SIG-M5 treated with dmso at 0.1 percent for 504 hours (cell line): ENCODE data around the gene C2CD2.
A peak's percentile ranks its signal among the peaks of the same experiment; 100 is the strongest.

Experiments
- DNase-seq: peaks from one replicate; lab custom pipeline; 2025; ENCODE audit not compliant: unreplicated experiment; lab: John Stamatoyannopoulos, UW

The C2CD2 gene

DNA sequence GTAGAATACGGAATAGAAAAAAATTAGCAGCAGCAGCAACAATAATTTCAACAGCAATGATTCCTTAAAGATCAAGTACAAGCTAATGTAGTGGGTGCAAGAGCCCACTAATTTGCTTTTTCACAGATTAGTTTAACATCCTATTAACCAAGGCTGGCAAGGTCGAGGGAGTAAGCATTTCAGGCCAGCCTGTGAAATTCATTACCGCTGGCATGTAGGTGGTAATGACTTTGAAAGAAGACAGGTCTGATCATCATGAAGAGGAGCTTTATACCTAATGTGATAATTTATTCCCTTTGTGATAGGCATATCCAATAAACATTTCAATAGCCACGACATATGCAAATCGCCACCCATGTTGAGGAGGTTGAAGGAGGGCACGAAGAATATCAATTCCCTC, 63.5 kb downstream of the C2CD2 start:
- no peak for DNase-seq

GRCh38 chr21:41888749-41889376, 65.0 kb downstream of the C2CD2 start:
- DNase-seq, result no peak

- DNase-seq, result no peak
These were observed 66.2 kb downstream of the C2CD2 start for GRCh38 chr21:41887667-41888066.

GRCh38 chr21:41886328-41886727, 67.5 kb downstream of the C2CD2 start:
- no peak for DNase-seq

DNA sequence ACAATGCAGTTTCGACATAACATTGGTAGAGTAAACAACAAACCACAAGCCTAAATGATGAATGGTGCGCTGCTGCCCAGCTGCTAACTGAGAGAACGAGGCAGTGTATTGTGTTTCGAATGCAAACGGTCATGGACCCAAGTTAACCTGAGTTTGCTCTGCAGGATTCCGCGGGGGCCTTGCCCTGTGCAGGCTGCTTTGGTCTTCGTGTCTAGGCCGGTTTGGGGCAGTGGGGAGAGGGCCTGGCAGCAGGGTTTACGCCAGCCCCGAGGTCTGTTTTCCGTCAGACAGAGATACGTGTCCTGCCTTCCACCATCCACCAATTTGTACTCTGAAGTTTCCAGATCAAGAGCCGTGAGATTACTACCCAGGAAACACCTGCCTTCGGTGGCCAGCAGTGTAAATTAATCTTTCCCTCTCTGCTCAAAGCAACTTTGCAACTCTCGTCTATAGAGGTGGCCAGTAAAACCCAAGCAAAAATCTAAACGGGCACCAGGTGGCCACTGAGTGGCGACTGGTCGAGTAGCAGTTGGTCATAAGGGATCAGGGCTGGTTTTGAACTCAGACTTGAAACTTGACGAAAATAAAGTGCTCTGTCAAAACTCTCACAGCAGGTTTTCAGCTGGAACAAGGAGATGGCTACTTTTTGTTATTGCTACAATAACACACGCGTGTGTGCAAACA, 68.3 kb downstream of the C2CD2 start:
- no peak for DNase-seq

DNA sequence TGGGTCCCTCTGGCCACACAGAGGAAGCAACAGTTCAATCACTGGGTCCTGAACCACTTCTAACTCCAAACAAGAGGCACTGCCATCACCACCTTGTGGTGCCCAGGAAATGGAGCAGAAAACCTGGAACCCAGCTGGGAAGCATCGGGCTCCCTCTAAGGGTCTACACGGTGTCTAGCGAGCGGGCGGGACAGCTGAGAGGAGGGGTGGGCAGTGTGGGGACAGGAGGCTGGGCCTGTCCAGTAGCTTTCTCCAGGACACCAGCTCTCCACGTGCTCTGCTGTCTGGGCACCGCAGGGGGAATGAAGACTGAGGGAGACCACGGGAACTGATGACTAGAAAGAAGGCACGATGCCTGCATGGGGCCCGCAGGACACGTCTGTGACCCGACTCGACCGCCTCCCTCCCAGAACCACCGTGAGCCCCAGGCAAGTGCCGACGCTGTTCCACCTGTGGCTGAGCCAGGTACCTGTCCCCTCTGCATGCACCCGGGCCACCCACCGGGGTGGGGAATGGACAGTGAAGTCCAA, 69.3 kb downstream of the C2CD2 start:
- no peak for DNase-seq

- no peak for DNase-seq
These were observed 70.2 kb downstream of the C2CD2 start for GRCh38 chr21:41883582-41883981.

DNA sequence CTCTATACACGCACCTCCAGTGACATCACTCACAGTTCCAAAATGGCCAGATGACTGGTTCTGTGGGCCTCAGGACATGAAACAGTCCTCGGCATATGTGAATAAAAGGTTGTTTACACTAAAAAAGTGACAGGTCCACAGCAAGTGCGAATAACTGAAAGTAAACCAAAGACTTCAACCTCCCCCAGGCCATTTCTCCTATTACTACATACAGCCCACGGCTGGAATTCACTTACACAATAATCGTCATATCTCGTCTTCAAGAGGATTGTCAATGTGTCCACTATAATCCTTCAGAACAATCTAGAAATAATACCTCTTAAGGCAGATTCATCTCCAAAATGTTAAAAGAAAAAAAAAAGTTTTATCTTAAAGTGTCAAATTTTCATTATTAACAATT, 72.8 kb downstream of the C2CD2 start:
- no peak for DNase-seq

DNA sequence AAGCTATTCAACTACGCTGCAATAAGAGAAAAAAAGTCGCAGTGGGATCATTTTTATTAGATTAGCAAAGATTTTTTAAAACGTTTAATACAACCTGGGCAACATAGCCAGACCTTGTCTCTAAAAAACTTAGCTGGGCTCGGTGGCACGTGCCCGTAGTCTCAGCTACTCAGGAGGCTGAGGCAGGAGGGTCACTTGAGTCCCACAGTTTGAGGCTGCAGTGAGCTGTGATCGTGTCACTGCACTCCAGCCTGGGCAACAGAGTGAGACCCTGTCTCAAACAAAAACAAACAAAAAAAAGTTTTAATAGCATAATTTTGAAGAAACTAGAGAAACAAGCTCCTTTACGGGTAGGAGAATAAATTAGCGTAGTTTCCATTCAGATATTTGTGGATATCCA, 73.7 kb downstream of the C2CD2 start:
- no peak for DNase-seq

GRCh38 chr21:41879190-41879998, 74.4 kb downstream of the C2CD2 start, which contains the start of gene PRDM15:
TSS of gene PRDM15 (minus strand) at chr21:41879344. CDS start at chr21:41860363, 18,981 bp downstream.
- peak; percentile 81 for DNase-seq

GRCh38 chr21:41878831-41879189, 75.0 kb downstream of the C2CD2 start:
- DNase-seq, result peak; percentile 81

DNA sequence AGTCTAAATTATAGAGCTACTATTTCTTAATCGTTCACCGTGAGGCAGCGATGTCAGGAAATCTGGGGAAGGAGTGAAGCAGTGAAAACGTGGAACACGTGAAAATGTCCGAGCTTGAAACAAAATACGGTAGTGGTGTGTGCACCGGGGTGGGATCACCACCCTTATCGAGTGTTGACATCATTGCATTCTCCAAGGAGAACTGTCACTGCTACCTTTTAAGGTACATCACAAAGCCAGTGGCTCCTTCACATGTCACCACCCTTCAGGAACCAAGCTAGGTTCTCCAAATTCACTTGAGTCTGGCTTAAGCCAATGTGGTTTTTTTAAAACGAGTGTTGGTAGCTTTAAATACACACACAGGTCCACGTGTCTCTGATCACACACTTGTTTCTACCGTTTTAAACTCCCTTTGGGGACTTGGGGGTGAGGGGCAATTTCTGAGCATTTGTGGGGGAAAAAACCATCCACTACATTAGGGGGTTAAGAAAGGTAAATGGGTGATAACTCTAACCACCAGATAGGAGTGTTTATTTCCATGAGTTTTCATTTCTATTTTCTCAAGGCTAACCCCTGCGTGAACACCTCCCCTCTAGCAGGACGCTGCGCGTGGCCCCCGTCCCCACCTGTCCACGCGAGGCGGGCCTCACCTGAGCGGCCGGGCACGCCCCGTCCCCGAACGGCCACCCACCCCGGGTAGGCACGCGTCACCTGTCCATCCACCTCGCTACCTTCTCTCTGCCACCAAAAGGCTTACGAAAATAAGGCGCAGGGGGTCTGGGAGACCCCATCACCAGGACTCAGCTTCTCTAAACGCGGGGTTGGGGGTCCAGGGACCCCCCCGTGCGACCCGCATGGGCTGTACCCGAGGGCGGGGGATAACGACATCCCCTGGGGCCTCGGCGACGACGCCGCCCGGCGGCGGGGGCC, 75.7 kb downstream of the C2CD2 start:
- peak; percentile 44 for DNase-seq

DNA sequence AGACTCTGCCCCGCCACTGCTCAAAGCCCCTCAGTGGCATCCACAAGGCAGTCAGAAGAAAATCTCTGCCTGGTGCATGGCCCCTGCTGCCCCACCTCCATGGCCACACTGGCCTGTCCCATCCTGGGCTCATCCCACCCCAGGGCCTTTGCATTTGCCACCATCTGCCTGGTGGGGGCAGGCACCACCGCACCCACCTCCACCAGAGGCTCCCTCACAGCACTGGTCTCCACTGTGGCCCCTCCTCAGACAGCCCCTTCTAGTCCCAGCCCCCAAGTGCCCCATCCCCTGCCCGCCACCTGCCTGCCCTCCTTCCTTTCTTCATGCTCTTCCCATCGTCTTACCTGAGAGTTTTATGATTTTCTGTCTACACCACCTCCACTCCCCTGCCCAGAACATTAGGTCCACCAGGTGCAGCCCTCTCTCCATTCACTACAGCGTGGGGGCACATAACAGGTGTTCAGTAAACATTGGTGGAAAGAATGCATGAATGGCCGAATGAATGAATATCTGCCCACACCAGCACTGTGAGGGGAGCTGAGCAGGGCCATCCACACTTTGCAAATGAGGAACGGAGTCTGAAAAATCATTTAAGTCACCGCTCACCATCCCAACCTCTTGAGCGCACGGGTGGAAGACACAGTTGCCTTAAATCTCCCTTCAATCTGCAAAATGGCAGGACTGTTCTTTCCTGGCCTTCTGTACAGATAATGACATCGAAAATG, 76.7 kb downstream of the C2CD2 start:
- DNase-seq, result no peak

GRCh38 chr21:41876396-41876795, 77.4 kb downstream of the C2CD2 start:
- no peak for DNase-seq

GRCh38 chr21:41875086-41875485, 78.7 kb downstream of the C2CD2 start:
- DNase-seq, result no peak

GRCh38 chr21:41874611-41875010, 79.2 kb downstream of the C2CD2 start:
- DNase-seq, result no peak

GRCh38 chr21:41873426-41873825, 80.4 kb downstream of the C2CD2 start:
- DNase-seq, result no peak

- no peak for DNase-seq
These were observed 80.8 kb downstream of the C2CD2 start for GRCh38 chr21:41873005-41873404.

DNA sequence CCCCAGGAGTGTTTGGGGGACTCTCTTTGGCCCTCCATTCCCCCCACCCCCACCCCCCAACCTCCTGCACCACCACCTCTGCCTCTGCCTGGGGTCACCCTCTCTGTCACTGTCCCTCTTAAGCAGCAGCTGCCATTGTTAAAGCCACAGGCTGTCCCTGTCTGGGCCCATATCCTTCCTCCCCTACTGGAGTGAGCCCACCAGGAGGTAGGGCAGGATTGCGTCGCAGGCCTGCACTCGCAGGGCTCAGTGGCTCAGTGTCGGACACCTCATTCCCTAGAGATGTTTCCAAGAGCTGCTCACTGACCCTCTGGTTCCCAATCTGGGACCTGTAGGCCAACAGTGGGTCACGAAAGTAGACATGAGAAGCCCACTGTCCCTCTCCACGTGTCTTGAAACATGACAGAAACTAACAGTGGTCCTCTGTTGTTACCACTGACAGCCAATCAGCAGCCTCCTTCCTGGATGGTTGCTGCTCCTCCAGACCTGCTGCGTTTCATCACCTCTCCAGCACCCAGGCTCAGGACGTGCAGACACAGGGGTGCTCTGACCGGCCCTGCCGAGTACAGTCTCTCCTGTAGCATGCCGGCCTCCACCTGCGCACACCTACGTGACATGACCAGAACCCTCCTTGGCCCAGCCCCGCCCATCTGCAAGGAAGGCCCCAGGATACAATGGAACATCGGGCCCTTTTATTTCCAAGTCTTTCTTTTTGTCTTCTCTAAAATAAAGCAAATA, 82.4 kb downstream of the C2CD2 start:
- no peak for DNase-seq
